ENCODE results near the gene CSH2.

CSH2 gene

GRCh38 chr17:63834431-63835166 lies 38.9 kb downstream of the CSH2 start:
- DNase-seq (ENCODE audit: low spot score), result peak; percentile 73

- no peak for DNase-seq (ENCODE audit: low spot score)
These were observed 39.6 kb downstream of the CSH2 start for GRCh38 chr17:63833741-63834373.

GRCh38 chr17:63833026-63833740 lies 40.3 kb downstream of the CSH2 start:
- DNase-seq (ENCODE audit: low spot score), result no peak

- DNase-seq (ENCODE audit: low spot score), result no peak
These were observed 41.0 kb downstream of the CSH2 start for GRCh38 chr17:63832455-63832854.

- no peak for DNase-seq (ENCODE audit: low spot score)
These were observed 41.5 kb downstream of the CSH2 start for GRCh38 chr17:63832014-63832413.

- DNase-seq (ENCODE audit: low spot score), result no peak
These were observed 42.0 kb downstream of the CSH2 start for GRCh38 chr17:63831505-63831904.

- no peak for DNase-seq (ENCODE audit: low spot score)
These were observed 42.5 kb downstream of the CSH2 start for GRCh38 chr17:63830904-63831491.

GRCh38 chr17:63830278-63830677 lies 43.2 kb downstream of the CSH2 start:
- no peak for DNase-seq (ENCODE audit: low spot score)

GRCh38 chr17:63828936-63829335 lies 44.5 kb downstream of the CSH2 start:
- no peak for DNase-seq (ENCODE audit: low spot score)

- DNase-seq (ENCODE audit: low spot score), result no peak
These were observed 45.7 kb downstream of the CSH2 start for GRCh38 chr17:63827801-63828221.

- DNase-seq (ENCODE audit: low spot score), result peak; percentile 98
These were observed 46.3 kb downstream of the CSH2 start, which contains the start of the genes FTSJ3 and PSMC5 for GRCh38 chr17:63827002-63827800. Gene FTSJ3, minus strand, starts transcription at chr17:63827663. Its CDS starts 761 bp downstream, at chr17:63826902. Gene PSMC5, plus strand, starts transcription at chr17:63827431. Its CDS starts 60 bp downstream, at chr17:63827491.

GRCh38 chr17:63826468-63827001 lies 46.9 kb downstream of the CSH2 start:
- DNase-seq (ENCODE audit: low spot score), result no peak

- no peak for DNase-seq (ENCODE audit: low spot score)
These were observed 49.1 kb downstream of the CSH2 start for GRCh38 chr17:63824362-63824761.

- DNase-seq (ENCODE audit: low spot score), result no peak
These were observed 49.7 kb downstream of the CSH2 start for GRCh38 chr17:63823659-63824331.

GRCh38 chr17:63822537-63822936 lies 50.9 kb downstream of the CSH2 start:
- DNase-seq (ENCODE audit: low spot score), result no peak
